RWPE2 (cell line): ENCODE results near the gene PPP2CA.
"Not testable (repeated sequence)": the region's sequence is repeated elsewhere in the genome, so short reads cannot be mapped to it uniquely, and the experiment has no call there.

Source experiments
- ATAC-seq: fragments of 200-7000 bp; cut with Tn5 transposase; 3 replicates; pipeline ENCODE4 v1.9.1; 2021; ENCODE audit warnings: low read depth
- DNase-seq: peaks from one replicate; pipeline ENCODE4 v3.0.0-alpha.2; 2020; ENCODE audit warnings: low spot score
- H3K27ac ChIP-seq: fragments of 450-650 bp; 2 replicates; pipeline ENCODE4 v1.5.1; 2017; ENCODE audit warnings: mild to moderate bottlenecking; ENCODE audit not compliant: poor library complexity, severe bottlenecking
- H3K27me3 ChIP-seq: fragments of 250-450 bp; sonication (Bioruptor Pico); 2 replicates; pipeline ENCODE4 v1.5.1; 2021; ENCODE audit warnings: mild to moderate bottlenecking, moderate library complexity; ENCODE audit not compliant: insufficient read depth, poor library complexity, severe bottlenecking
- H3K36me3 ChIP-seq: fragments of 250-450 bp; sonication (Bioruptor Pico); 2 replicates; pipeline ENCODE4 v1.5.1; 2020; ENCODE audit warnings: low read depth, mild to moderate bottlenecking, moderate library complexity
- H3K4me1 ChIP-seq: fragments of 250-450 bp; sonication (Bioruptor Pico); 2 replicates; pipeline ENCODE4 v1.5.1; 2021; ENCODE audit warnings: mild to moderate bottlenecking, moderate library complexity; ENCODE audit not compliant: insufficient read depth, poor library complexity, severe bottlenecking
- H3K4me3 ChIP-seq: fragments of 250-450 bp; sonication (Bioruptor Pico); 2 replicates; pipeline ENCODE4 v1.5.1; 2021; ENCODE audit warnings: mild to moderate bottlenecking, moderate library complexity; ENCODE audit not compliant: severe bottlenecking
- H3K9me3 ChIP-seq: fragments of 250-450 bp; sonication (Bioruptor Pico); 2 replicates; pipeline ENCODE4 v1.5.1; 2021; ENCODE audit warnings: mild to moderate bottlenecking, moderate library complexity; ENCODE audit not compliant: severe bottlenecking
- CTCF ChIP-seq: fragments of 450-650 bp; IDR thresholded peaks from one replicate; pipeline ENCODE4 v1.5.1; 2017; ENCODE audit warnings: mild to moderate bottlenecking, moderate library complexity; ENCODE audit not compliant: poor library complexity, severe bottlenecking

PPP2CA gene

GRCh38 chr5:134268019-134268601 lies 42.2 kb upstream of the PPP2CA start:
- no peak for TF ChIP-seq CTCF
- ATAC-seq (no peak), DNase-seq (no peak)
- H3K27ac ChIP-seq, result no peak overlapping the region
- H3K4me3 ChIP-seq, result no peak overlapping the region
- peaks cover 15% of the 10 kb centered on the region for H3K9me3 ChIP-seq
- H3K27me3 ChIP-seq, result no peaks in the 10 kb centered on the region
- no peaks in the 10 kb centered on the region for H3K4me1 ChIP-seq
- H3K36me3 ChIP-seq, result no peaks in the 10 kb centered on the region

- no peak for DNase-seq
- peaks cover 19% of the 10 kb centered on the region for H3K9me3 ChIP-seq
- peak; percentile 90 for ATAC-seq
- H3K27me3 ChIP-seq, result no peaks in the 10 kb centered on the region
- H3K27ac ChIP-seq, result no peak overlapping the region
- TF ChIP-seq CTCF, result no peak
- H3K36me3 ChIP-seq, result no peaks in the 10 kb centered on the region
- no peak overlapping the region for H3K4me3 ChIP-seq
- no peaks in the 10 kb centered on the region for H3K4me1 ChIP-seq
Measured at GRCh38 chr5:134267366-134268018, 41.6 kb upstream of the PPP2CA start.

GRCh38 chr5:134263801-134264200 lies 37.9 kb upstream of the PPP2CA start:
- no peaks in the 10 kb centered on the region for H3K36me3 ChIP-seq
- ATAC-seq (no peak), DNase-seq (no peak)
- H3K4me3 ChIP-seq, result no peak overlapping the region
- no peak overlapping the region for H3K27ac ChIP-seq
- no peaks in the 10 kb centered on the region for H3K27me3 ChIP-seq
- H3K4me1 ChIP-seq, result no peaks in the 10 kb centered on the region
- TF ChIP-seq CTCF, result no peak
- H3K9me3 ChIP-seq, result peaks cover 19% of the 10 kb centered on the region

- H3K4me3 ChIP-seq, H3K27ac ChIP-seq, H3K4me1 ChIP-seq, ATAC-seq, DNase-seq, H3K36me3 ChIP-seq, H3K27me3 ChIP-seq: not testable (repeated sequence)
- peaks cover 19% of the 10 kb centered on the region for H3K9me3 ChIP-seq
Measured at GRCh38 chr5:134262629-134263028, 36.8 kb upstream of the PPP2CA start.

- Histone ChIP-seq H3K36me3 (no peaks in the 10 kb centered on the region), H3K4me1 (peaks cover 11% of the 10 kb centered on the region), H3K4me3 (no peak overlapping the region), H3K27ac (no peak overlapping the region), H3K9me3 (peaks cover 13% of the 10 kb centered on the region), H3K27me3 (no peaks in the 10 kb centered on the region)
- DNase-seq, result no peak
- no peak for TF ChIP-seq CTCF
- ATAC-seq, result no peak
Measured at GRCh38 chr5:134258896-134259295, 33.0 kb upstream of the PPP2CA start.
